ENCODE results near the gene UTP14C.

DNA sequence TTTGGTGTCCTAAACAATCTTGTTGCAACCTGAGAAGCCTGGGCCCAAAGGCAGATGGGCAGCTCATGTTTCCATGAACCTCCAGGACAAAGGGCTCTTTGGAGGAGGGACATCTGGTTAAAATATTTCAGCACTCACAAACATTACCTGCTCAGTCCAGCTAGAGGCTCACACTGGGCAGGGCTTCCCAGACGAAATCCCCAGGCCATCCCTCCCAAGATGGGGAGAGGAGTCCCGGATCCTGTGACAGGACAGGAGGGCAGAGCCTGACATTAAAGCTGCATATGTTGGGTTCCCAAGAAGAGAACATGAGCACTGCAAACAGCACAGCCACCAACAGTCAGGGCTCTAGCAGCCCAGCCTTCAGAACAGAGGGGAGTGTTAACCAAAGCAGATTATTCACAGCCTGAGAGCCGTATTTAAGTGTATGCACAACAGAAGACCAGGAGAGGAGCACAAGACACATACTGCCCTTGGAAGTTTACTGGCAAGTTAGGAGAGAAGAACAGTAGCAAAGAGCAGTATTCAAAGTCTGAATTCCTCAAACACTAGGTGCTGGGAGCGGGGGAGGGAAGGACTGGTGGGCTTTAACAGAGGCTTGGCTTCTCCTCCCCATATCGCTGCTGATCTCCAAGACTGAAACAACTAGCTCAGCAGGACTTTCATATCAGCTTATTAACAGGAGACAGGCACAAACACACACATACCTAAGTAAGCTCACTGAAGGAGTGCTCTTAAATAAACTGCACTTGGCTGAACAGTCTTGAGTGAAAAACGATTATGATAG, 25.6 kb upstream of the UTP14C start:
- no peak for TF ChIP-seq EP300 (IDR thresholded peaks at IDR 0.05)
- TF ChIP-seq, protein P1, sequence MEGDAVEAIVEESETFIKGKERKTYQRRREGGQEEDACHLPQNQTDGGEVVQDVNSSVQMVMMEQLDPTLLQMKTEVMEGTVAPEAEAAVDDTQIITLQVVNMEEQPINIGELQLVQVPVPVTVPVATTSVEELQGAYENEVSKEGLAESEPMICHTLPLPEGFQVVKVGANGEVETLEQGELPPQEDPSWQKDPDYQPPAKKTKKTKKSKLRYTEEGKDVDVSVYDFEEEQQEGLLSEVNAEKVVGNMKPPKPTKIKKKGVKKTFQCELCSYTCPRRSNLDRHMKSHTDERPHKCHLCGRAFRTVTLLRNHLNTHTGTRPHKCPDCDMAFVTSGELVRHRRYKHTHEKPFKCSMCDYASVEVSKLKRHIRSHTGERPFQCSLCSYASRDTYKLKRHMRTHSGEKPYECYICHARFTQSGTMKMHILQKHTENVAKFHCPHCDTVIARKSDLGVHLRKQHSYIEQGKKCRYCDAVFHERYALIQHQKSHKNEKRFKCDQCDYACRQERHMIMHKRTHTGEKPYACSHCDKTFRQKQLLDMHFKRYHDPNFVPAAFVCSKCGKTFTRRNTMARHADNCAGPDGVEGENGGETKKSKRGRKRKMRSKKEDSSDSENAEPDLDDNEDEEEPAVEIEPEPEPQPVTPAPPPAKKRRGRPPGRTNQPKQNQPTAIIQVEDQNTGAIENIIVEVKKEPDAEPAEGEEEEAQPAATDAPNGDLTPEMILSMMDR (IDR thresholded peaks at IDR 0.05) = no peak
- no peak for TF ChIP-seq POLR2A (IDR thresholded peaks at IDR 0.05; ENCODE audit: low read depth)
- no peak for TF ChIP-seq POLR2AphosphoS5 (IDR thresholded peaks at IDR 0.05)

Data from esophagus muscularis mucosa (tissue), 4 donors.